Dendritic cell treated with granulocyte-macrophage colony-stimulating factor and Interleukin-4, amounts not matched to agents 40 ng/mL and 50 ng/mL, for 4 days (primary cell): ENCODE measurements around the gene CACNA1C.
"Not testable (repeated sequence)": the region's sequence is repeated elsewhere in the genome, so short reads cannot be mapped to it uniquely, and the experiment has no call there.

Experiments used
- H3K27ac Mint-ChIP-seq: one replicate; pipeline ENCODE4 v1.8.0; 2022; ENCODE audit warnings: mild to moderate bottlenecking, mixed read lengths
- H3K27me3 Mint-ChIP-seq: one replicate; pipeline ENCODE4 v1.8.0; 2022; ENCODE audit warnings: mild to moderate bottlenecking, mixed read lengths
- H3K36me3 Mint-ChIP-seq: one replicate; pipeline ENCODE4 v1.8.0; 2022; ENCODE audit warnings: low read depth, mixed read lengths
- H3K4me1 Mint-ChIP-seq: one replicate; pipeline ENCODE4 v1.8.0; 2022; ENCODE audit warnings: low read depth, mixed read lengths
- H3K4me3 Mint-ChIP-seq: one replicate; pipeline ENCODE4 v1.8.0; 2022; ENCODE audit warnings: mild to moderate bottlenecking, moderate library complexity, mixed read lengths
- H3K9me3 Mint-ChIP-seq: one replicate; pipeline ENCODE4 v1.8.0; 2022; ENCODE audit warnings: mixed read lengths
- intact Hi-C: fragments of 100-400 bp; cut with micrococcal nuclease; formaldehyde crosslinking; loops from one replicate; pipeline ENCODE4 v1.15.0; 2022

Gene CACNA1C

GRCh38 chr12:2679816-2680675 lies 627.3 kb downstream of the CACNA1C start:
- no peaks in the 10 kb centered on the region for H3K9me3 Mint-ChIP-seq
- H3K27ac Mint-ChIP-seq, result no peak overlapping the region
- H3K36me3 Mint-ChIP-seq, result no peaks in the 10 kb centered on the region
- intact Hi-C loops, result loop anchor here (5.0 kb wide), 1 partner anchor 102 kb away; no protein-coding TSS in a partner anchor
- H3K4me1 Mint-ChIP-seq, result peaks cover 7% of the 10 kb centered on the region
- no peaks in the 10 kb centered on the region for H3K27me3 Mint-ChIP-seq
- H3K4me3 Mint-ChIP-seq, result no peak overlapping the region

- H3K36me3 Mint-ChIP-seq, result no peaks in the 10 kb centered on the region
- no peak overlapping the region for H3K27ac Mint-ChIP-seq
- intact Hi-C loops, result loop anchor here (5.0 kb wide), 1 partner anchor 102 kb away; no protein-coding TSS in a partner anchor
- H3K4me3 Mint-ChIP-seq, result no peak overlapping the region
- H3K4me1 Mint-ChIP-seq, result peaks cover 7% of the 10 kb centered on the region
- no peaks in the 10 kb centered on the region for H3K27me3 Mint-ChIP-seq
- H3K9me3 Mint-ChIP-seq, result no peaks in the 10 kb centered on the region
These were observed 627.9 kb downstream of the CACNA1C start for GRCh38 chr12:2680676-2681039.

- no peaks in the 10 kb centered on the region for H3K27me3 Mint-ChIP-seq
- H3K36me3 Mint-ChIP-seq, result no peaks in the 10 kb centered on the region
- intact Hi-C loops, result loop anchor here (5.0 kb wide), 1 partner anchor 101 kb away; no protein-coding TSS in a partner anchor
- no peaks in the 10 kb centered on the region for H3K9me3 Mint-ChIP-seq
- H3K27ac Mint-ChIP-seq, result no peak overlapping the region
- H3K4me1 Mint-ChIP-seq, result peaks cover 7% of the 10 kb centered on the region
- no peak overlapping the region for H3K4me3 Mint-ChIP-seq
These were observed 628.8 kb downstream of the CACNA1C start for GRCh38 chr12:2681450-2682205.

DNA sequence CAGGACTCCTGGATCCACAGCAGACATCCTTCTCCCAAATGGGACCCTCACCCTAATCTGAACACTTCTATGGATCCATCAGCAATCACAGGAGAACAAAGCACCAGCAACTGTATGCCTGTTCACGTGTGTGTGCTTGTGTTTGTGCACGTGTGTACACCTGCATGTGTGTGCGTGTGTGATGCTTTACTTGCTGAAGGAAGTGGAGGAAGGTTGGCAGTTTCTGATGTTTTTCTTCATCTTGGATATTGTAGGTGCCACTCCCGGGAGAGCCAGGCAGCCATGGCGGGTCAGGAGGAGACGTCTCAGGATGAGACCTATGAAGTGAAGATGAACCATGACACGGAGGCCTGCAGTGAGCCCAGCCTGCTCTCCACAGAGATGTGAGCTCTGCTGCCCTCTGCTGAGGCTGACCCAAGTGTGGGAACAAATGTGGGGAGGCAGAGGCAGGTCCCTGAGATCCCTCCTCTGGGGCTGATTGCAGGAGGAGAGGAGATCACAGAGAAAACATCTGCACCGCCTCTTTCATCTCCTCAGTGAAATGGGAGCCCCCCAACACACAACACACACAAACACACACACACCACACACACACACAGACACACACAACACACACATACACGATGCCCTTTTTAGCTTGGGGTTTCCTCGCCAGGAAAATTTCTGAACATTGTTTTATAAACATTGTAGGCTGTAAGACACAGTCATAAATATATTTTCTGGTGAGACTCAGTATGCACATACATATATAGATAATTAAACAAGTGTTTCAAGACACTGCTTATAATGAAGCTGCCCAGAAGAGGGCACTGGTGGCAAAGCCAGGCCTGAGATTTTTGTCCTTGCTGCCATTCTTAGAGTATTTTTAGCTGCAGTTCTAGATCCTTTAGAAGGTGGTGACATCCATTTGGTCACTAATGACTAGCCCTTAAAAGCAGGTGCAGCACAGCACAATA lies 629.8 kb downstream of the CACNA1C start:
- intact Hi-C loops, result loop anchor here (5.0 kb wide), 1 partner anchor 100 kb away; no protein-coding TSS in a partner anchor
- Mint-ChIP-seq H3K27ac (no peak overlapping the region), H3K36me3 (no peaks in the 10 kb centered on the region), H3K4me3 (no peak overlapping the region), H3K4me1 (peaks cover 7% of the 10 kb centered on the region), H3K27me3 (no peaks in the 10 kb centered on the region), H3K9me3 (no peaks in the 10 kb centered on the region)

- Mint-ChIP-seq H3K9me3 (no peaks in the 10 kb centered on the region), H3K36me3 (no peaks in the 10 kb centered on the region), H3K4me3 (no peak overlapping the region), H3K4me1 (peaks cover 7% of the 10 kb centered on the region), H3K27me3 (no peaks in the 10 kb centered on the region), H3K27ac (no peak overlapping the region)
- intact Hi-C loops, result loop anchor here (5.0 kb wide), 1 partner anchor 99 kb away; no protein-coding TSS in a partner anchor
These were observed 630.7 kb downstream of the CACNA1C start for GRCh38 chr12:2683283-2684025.

- H3K4me1 Mint-ChIP-seq, H3K27ac Mint-ChIP-seq: not testable (repeated sequence)
- intact Hi-C loops, result loop anchor here (5.0 kb wide), 1 partner anchor 98 kb away; no protein-coding TSS in a partner anchor
These were observed 631.2 kb downstream of the CACNA1C start for GRCh38 chr12:2684026-2684325.

GRCh38 chr12:2685620-2686279 lies 633.0 kb downstream of the CACNA1C start:
- intact Hi-C loops, H3K27ac Mint-ChIP-seq, H3K4me3 Mint-ChIP-seq, H3K9me3 Mint-ChIP-seq, H3K36me3 Mint-ChIP-seq: not testable (repeated sequence)
- Mint-ChIP-seq H3K4me1 (peaks cover 12% of the 10 kb centered on the region), H3K27me3 (peaks cover 10% of the 10 kb centered on the region)

More at GRCh38 chr12:2684026-2684325, 631.2 kb downstream of the CACNA1C start:
- H3K4me3 Mint-ChIP-seq, H3K36me3 Mint-ChIP-seq, H3K27me3 Mint-ChIP-seq, H3K9me3 Mint-ChIP-seq: not testable (repeated sequence)

DNA sequence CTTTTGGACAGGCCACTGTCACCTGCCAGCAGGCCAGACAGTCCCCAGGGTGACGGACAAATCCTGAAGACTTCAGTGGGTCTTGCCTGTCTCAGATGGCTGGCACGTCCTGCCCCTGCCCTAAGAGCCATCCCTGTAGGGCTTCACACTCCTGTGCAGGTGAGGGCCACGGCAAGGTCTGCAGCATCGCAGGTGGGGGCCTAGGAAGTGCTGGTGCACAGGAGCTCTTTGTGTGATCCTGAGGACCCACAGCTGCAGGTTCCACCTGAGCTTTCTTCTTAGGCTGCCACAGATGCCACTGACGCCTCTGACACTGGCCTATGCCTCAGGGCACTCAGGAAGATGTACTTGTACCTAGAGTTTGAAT lies 633.5 kb downstream of the CACNA1C start:
- intact Hi-C loops, result no loop called here

DNA sequence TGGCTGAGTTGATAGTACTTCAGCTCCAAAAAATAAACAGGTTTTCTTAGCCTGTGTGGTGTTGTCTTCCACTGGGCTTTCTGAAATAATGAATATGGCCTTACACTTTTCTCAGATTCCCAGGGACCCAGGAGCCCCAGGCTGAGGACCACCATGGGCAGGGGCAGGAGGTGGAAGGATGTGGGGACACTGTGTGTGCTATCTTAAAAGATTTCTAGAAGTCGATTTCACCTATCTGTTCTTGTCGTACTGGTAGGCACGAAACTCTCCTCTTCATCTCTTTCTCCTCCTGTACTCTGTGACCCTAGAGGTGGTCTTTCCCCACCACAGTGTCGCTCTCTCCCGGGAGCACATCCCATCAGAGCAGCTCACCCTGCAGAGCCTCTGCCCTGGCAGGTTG lies 634.3 kb downstream of the CACNA1C start:
- peaks cover 25% of the 10 kb centered on the region for H3K4me1 Mint-ChIP-seq
- no peak overlapping the region for H3K27ac Mint-ChIP-seq
- H3K36me3 Mint-ChIP-seq, result no peaks in the 10 kb centered on the region
- no peaks in the 10 kb centered on the region for H3K9me3 Mint-ChIP-seq
- peaks cover 21% of the 10 kb centered on the region for H3K27me3 Mint-ChIP-seq
- intact Hi-C loops, result no loop called here
- no peak overlapping the region for H3K4me3 Mint-ChIP-seq

More for the DNA sequence above, 633.5 kb downstream of the CACNA1C start:
- no peaks in the 10 kb centered on the region for H3K36me3 Mint-ChIP-seq
- H3K27me3 Mint-ChIP-seq, result peaks cover 15% of the 10 kb centered on the region
- H3K4me1 Mint-ChIP-seq, result peaks cover 17% of the 10 kb centered on the region
- no peaks in the 10 kb centered on the region for H3K9me3 Mint-ChIP-seq
- H3K27ac Mint-ChIP-seq, result no peak overlapping the region
- H3K4me3 Mint-ChIP-seq, result no peak overlapping the region

DNA sequence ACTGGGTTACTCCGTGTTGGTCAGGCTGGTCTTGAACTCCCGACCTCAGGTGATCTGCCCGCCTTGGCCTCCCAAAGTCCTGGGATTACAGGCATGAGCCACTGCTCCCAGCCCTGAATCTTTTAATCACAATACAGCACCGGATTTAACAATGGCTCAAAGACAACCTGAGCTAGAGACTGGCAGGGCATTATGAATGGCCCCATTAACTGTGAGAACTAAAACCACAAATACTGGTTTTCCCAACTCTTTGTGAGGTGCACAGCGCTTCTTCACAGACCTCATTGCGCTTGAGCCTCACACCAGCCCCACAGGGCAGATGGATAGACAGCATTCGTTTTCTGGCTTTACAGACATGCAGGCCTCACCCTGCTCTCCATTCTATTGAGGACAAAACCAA lies 634.9 kb downstream of the CACNA1C start:
- no peak overlapping the region for H3K4me3 Mint-ChIP-seq

GRCh38 chr12:2688381-2688931 lies 635.7 kb downstream of the CACNA1C start:
- Mint-ChIP-seq H3K9me3 (no peaks in the 10 kb centered on the region), H3K27ac (no peak overlapping the region), H3K36me3 (no peaks in the 10 kb centered on the region), H3K4me1 (peaks cover 33% of the 10 kb centered on the region), H3K27me3 (peaks cover 32% of the 10 kb centered on the region), H3K4me3 (no peak overlapping the region)
- intact Hi-C loops, result no loop called here

More for the DNA sequence above, 634.9 kb downstream of the CACNA1C start:
- Mint-ChIP-seq H3K27ac (no peak overlapping the region), H3K4me1 (peaks cover 28% of the 10 kb centered on the region), H3K9me3 (no peaks in the 10 kb centered on the region), H3K36me3 (no peaks in the 10 kb centered on the region), H3K27me3 (peaks cover 24% of the 10 kb centered on the region)
- intact Hi-C loops, result no loop called here

- H3K4me3 Mint-ChIP-seq, result no peak overlapping the region
- H3K36me3 Mint-ChIP-seq, result no peaks in the 10 kb centered on the region
- H3K27ac Mint-ChIP-seq, result no peak overlapping the region
- peaks cover 26% of the 10 kb centered on the region for H3K4me1 Mint-ChIP-seq
- intact Hi-C loops, result no loop called here
- no peaks in the 10 kb centered on the region for H3K9me3 Mint-ChIP-seq
- peaks cover 34% of the 10 kb centered on the region for H3K27me3 Mint-ChIP-seq
These were observed 636.6 kb downstream of the CACNA1C start for GRCh38 chr12:2689393-2689792.
